Measurements from ENCODE around the gene PWP1. TPM values are rescaled to one million over a fixed set of nuclear protein-coding genes. Genes with fewer than 3 reads are reported as not detected.

PWP1 gene
- total and polyA plus RNA-seq, 9 of the 15 experiments (the other 6 are each of a cell fraction or from before 2014, with no cell fraction given): 61.6 to 401 (median 111) TPM

DNA sequence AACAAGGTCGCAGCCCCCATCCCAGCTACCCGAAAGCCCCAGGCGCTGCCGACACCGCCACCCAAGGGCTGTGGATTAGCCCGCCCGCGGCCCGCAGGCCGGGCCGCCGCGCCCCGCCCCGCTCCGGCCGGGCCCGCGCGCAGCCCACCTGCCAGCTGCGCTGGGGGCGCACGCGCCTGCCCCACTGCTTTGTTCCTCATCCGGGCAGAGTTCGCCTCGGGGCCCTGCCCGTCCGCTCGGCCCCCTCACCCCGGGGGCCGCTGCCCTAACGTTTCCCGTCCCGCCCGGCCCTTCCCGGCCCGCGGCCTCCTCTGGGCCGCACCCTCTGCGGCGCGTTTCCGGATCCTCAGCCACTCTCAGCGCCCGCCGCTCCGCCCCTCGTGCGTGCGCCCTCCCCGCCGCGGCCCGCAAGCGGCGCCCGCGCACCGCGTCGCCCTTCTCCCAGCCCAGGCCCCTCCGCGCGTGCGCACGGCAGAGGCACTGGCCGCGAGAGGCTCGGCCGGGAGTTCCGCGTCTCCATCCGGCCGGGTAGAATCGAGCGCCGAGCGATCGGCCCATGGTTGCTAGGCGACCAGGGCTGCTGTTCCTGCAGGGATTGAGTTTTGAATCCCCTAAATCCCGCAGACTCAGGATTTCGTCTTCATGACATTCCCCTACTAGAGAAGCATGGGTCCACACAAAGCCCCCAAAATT lies 75.4 kb downstream of the PWP1 start, which contains the start of gene PRDM4 (continued):
- TF ChIP-seq ZNF76 (CRISPR knock-in tag; IDR thresholded peaks at IDR 0.05; ENCODE audit: borderline replicate concordance) (no peak), MAFG (tag; conservative IDR thresholded peaks at IDR 0.05) (no peak), JUND (IDR thresholded peaks at IDR 0.05; ENCODE audit: borderline replicate concordance, low read depth, low read length) (peak; percentile 29; the same call in 1 of the 2 replicates), JUND (tag; IDR thresholded peaks at IDR 0.05; ENCODE audit: borderline replicate concordance, low read depth, low read length) (no peak), ZBTB7A (IDR thresholded peaks at IDR 0.05; ENCODE audit: borderline replicate concordance, control insufficient read depth, low read depth, low read length) (peak; percentile 7; the same call in 1 of the 2 replicates), CHCHD3 (CRISPR knock-in tag; IDR thresholded peaks at IDR 0.05) (no peak), NFXL1 (CRISPR knock-in tag; IDR thresholded peaks at IDR 0.05) (no peak), SMARCC2 (IDR thresholded peaks at IDR 0.05; ENCODE audit: low read depth) (no peak), XRCC4 (IDR thresholded peaks at IDR 0.05; ENCODE audit: extremely low read depth, insufficient read depth, insufficient read length) (no peak), TRIM28 (IDR thresholded peaks at IDR 0.05) (no peak), PHTF2 (CRISPR knock-in tag; IDR thresholded peaks at IDR 0.05) (no peak), HCFC1 (IDR thresholded peaks at IDR 0.05; ENCODE audit: low read depth, low read length) (peak; percentile 77), IRF9 (tag; IDR thresholded peaks at IDR 0.05) (no peak), TCF7L2 (IDR thresholded peaks at IDR 0.05; ENCODE audit: low read depth, low read length) (0 out of 2 replicates have a peak, but pooled peaks have one; percentile 22), ZNF280B (CRISPR knock-in tag; IDR thresholded peaks at IDR 0.05) (no peak), MCM7 (IDR thresholded peaks at IDR 0.05) (no peak)
- TF ChIP-seq, protein P1, sequence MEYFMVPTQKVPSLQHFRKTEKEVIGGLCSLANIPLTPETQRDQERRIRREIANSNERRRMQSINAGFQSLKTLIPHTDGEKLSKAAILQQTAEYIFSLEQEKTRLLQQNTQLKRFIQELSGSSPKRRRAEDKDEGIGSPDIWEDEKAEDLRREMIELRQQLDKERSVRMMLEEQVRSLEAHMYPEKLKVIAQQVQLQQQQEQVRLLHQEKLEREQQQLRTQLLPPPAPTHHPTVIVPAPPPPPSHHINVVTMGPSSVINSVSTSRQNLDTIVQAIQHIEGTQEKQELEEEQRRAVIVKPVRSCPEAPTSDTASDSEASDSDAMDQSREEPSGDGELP (CRISPR knock-in tag; IDR thresholded peaks at IDR 0.05; ENCODE audit: borderline replicate concordance): peak; percentile 30; the same call in 1 of the 2 replicates
- TF ChIP-seq, protein P2, sequence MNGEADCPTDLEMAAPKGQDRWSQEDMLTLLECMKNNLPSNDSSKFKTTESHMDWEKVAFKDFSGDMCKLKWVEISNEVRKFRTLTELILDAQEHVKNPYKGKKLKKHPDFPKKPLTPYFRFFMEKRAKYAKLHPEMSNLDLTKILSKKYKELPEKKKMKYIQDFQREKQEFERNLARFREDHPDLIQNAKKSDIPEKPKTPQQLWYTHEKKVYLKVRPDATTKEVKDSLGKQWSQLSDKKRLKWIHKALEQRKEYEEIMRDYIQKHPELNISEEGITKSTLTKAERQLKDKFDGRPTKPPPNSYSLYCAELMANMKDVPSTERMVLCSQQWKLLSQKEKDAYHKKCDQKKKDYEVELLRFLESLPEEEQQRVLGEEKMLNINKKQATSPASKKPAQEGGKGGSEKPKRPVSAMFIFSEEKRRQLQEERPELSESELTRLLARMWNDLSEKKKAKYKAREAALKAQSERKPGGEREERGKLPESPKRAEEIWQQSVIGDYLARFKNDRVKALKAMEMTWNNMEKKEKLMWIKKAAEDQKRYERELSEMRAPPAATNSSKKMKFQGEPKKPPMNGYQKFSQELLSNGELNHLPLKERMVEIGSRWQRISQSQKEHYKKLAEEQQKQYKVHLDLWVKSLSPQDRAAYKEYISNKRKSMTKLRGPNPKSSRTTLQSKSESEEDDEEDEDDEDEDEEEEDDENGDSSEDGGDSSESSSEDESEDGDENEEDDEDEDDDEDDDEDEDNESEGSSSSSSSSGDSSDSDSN (IDR thresholded peaks at IDR 0.05; ENCODE audit: borderline replicate concordance in 1 of 2, low read depth in 2 of 2, low read length in 2 of 2): 0 out of 4 replicates have a peak, but pooled peaks of 1 of the 2 experiments have one; percentile 41
- TF ChIP-seq, protein P3, sequence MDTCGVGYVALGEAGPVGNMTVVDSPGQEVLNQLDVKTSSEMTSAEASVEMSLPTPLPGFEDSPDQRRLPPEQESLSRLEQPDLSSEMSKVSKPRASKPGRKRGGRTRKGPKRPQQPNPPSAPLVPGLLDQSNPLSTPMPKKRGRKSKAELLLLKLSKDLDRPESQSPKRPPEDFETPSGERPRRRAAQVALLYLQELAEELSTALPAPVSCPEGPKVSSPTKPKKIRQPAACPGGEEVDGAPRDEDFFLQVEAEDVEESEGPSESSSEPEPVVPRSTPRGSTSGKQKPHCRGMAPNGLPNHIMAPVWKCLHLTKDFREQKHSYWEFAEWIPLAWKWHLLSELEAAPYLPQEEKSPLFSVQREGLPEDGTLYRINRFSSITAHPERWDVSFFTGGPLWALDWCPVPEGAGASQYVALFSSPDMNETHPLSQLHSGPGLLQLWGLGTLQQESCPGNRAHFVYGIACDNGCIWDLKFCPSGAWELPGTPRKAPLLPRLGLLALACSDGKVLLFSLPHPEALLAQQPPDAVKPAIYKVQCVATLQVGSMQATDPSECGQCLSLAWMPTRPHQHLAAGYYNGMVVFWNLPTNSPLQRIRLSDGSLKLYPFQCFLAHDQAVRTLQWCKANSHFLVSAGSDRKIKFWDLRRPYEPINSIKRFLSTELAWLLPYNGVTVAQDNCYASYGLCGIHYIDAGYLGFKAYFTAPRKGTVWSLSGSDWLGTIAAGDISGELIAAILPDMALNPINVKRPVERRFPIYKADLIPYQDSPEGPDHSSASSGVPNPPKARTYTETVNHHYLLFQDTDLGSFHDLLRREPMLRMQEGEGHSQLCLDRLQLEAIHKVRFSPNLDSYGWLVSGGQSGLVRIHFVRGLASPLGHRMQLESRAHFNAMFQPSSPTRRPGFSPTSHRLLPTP (IDR thresholded peaks at IDR 0.05; ENCODE audit: borderline replicate concordance, extremely low read depth, insufficient read length): no peak
